T-cell (primary cell): Measurements from ENCODE around the gene OSBP. TPM values are rescaled to one million over a fixed set of nuclear protein-coding genes. Genes with fewer than 3 reads are reported as not detected.

Experiments
- ATAC-seq, 4 experiments: fragments of 200-7000 bp in 3 of 4; fragments of 150-1000 bp in 1 of 4; cut with Tn5 transposase; replicated peaks in 1 of 4; 1 replicate in 3 of 4; 2 replicates in 1 of 4; pipeline ENCODE4 v1.10.0; 2021; ENCODE audit warnings: moderate library complexity in 3 of 4, mild to moderate bottlenecking in 2 of 4, moderate number of reproducible peaks in 1 of 4
- CTCF ChIA-PET, 2 donors: fragments of 300-600 bp; sonication (Branson Sonifier 250); formaldehyde crosslinking; loops; one replicate each; lab custom pipeline; 2022; ENCODE audit warnings: antibody characterized with exemption in 2 of 2; lab: Charles Lee
- POLR2A ChIA-PET, 2 donors: fragments of 300-600 bp; sonication (Branson Sonifier 250); formaldehyde crosslinking; loops; one replicate each; lab custom pipeline; 2022; ENCODE audit warnings: antibody characterized with exemption in 2 of 2; lab: Charles Lee
- DNase-seq, 35 experiments: peaks; one replicate each; pipeline versions ENCODE4 v3.0.0 to v3.0.0-alpha.2; 2013 to 2023
- H3K27ac ChIP-seq: one replicate; pipeline ENCODE4 v1.5.1; 2013; ENCODE audit warnings: low read length
- H3K27me3 ChIP-seq, 2 experiments: replicated peaks in 1 of 2; 1 replicate in 1 of 2; 2 replicates in 1 of 2; pipeline versions ENCODE4 v1.6.1 to v1.7.0; 2013; ENCODE audit warnings: low read length in 1 of 2, mixed read lengths in 1 of 2; ENCODE audit not compliant: control insufficient read depth in 2 of 2, insufficient read depth in 2 of 2; ENCODE audit errors: extremely low read depth in 1 of 2
- H3K36me3 ChIP-seq, 2 donors: 1 replicate in 1 of 2; 2 replicates in 1 of 2; pipeline versions ENCODE4 v1.6.1 to v1.7.0; 2013; ENCODE audit warnings: low read length in 1 of 2; ENCODE audit not compliant: control insufficient read depth in 2 of 2, insufficient read depth in 1 of 2; ENCODE audit errors: extremely low read depth in 1 of 2
- H3K4me1 ChIP-seq, 2 experiments: 1 replicate in 1 of 2; 2 replicates in 1 of 2; pipeline versions ENCODE4 v1.6.1 to v1.7.0; 2013; ENCODE audit warnings: low read length in 2 of 2, mixed read lengths in 1 of 2; ENCODE audit not compliant: insufficient read depth in 2 of 2, control insufficient read depth in 1 of 2; ENCODE audit errors: extremely low read depth in 1 of 2
- H3K4me3 ChIP-seq, 2 donors: 1 replicate in 1 of 2; 2 replicates in 1 of 2; pipeline versions ENCODE4 v1.5.1 to v1.7.0; 2013; ENCODE audit warnings: mild to moderate bottlenecking in 2 of 2, low read length in 1 of 2, moderate library complexity in 1 of 2; ENCODE audit not compliant: control insufficient read depth in 1 of 2; ENCODE audit errors: extremely low read depth in 1 of 2
- H3K9me3 ChIP-seq: 2 replicates; pipeline ENCODE4 v1.7.0; 2013
- H3K27ac Mint-ChIP-seq, 2 donors: one replicate each; pipeline ENCODE4 v1.8.0; 2020 to 2021; ENCODE audit warnings: mild to moderate bottlenecking in 2 of 2, mixed read lengths in 2 of 2
- H3K27me3 Mint-ChIP-seq, 2 donors: one replicate each; pipeline ENCODE4 v1.8.0; 2021 to 2022; ENCODE audit warnings: mixed read lengths in 2 of 2
- H3K36me3 Mint-ChIP-seq: one replicate; pipeline ENCODE4 v1.8.0; 2021; ENCODE audit warnings: mixed read lengths
- H3K4me1 Mint-ChIP-seq, 3 donors: one replicate each; pipeline ENCODE4 v1.8.0; 2020 to 2022; ENCODE audit warnings: mixed read lengths in 3 of 3, mild to moderate bottlenecking in 1 of 3
- H3K4me3 Mint-ChIP-seq, 3 donors: one replicate each; pipeline ENCODE4 v1.8.0; 2020 to 2022; ENCODE audit warnings: mild to moderate bottlenecking in 3 of 3, mixed read lengths in 3 of 3, moderate library complexity in 3 of 3
- H3K9me3 Mint-ChIP-seq, 3 donors: one replicate each; pipeline ENCODE4 v1.8.0; 2020 to 2022; ENCODE audit warnings: mixed read lengths in 3 of 3
- WGBS: methylation state at CpG from one replicate; pipeline ENCODE4 v1.1.5; 2013; ENCODE audit warnings: missing lambda C conversion rate; ENCODE audit not compliant: insufficient coverage; 5-methylcytosine and 5-hydroxymethylcytosine counted together
- total RNA-seq, 35 experiments: library from RNA in 6 of 35; stranded (reverse) in 6 of 35; fragments of 120-200 nt in 1 of 35; gene quantifications; one replicate each; pipeline versions ENCODE4 v1.2.1 to v1.2.4 and lab custom pipeline; 2013 to 2026

OSBP gene
- total RNA-seq, 5 donors from 2014 or later (not counting 1 experiment from before 2014, with no cell fraction given) = 44.0 to 59.0 (median 46.2) TPM

DNA sequence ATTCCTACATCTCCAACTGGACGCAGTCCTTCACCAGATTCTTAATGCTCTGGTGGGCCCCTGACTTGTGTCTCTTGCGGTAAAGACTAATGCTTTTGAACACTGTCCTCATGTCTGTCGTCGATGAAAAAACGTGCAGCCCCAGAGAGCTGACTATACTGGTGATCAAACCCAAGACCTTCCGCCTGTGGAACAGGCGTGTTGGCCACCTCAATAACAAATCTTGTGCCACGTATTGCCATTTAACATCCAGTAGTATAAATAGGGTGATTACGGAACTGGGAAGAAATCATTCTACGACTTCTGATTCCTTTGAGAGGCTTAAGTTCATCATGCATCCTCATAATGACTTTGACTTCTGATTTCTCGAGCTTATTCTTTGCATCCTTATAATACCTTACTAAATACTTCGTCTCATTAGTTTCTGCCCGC is 58.6 kb downstream of the OSBP start:
- H3K4me3 Mint-ChIP-seq = peak overlapping the region; percentile 53 to 79 (median 61)
- no peaks in the 10 kb centered on the region for H3K9me3 Mint-ChIP-seq
- H3K27me3 ChIP-seq = peaks cover 2 to 8% of the 10 kb centered on the region in 2 experiments
- H3K4me3 ChIP-seq = peak overlapping the region in 1 of 2 donors; percentile 34
- WGBS = 38% methylated on average over 3 of the region's 13 CpGs
- ChIA-PET POLR2A (interaction anchor here in 1 of 2 donors (0.6 kb wide), 1 partner anchor 73 kb away, joined by 3 read pairs; no protein-coding TSS in a partner anchor), CTCF (interaction anchor here (0.6 kb wide), 2 partner anchors 112 to 197 kb away, joined by 3 to 5 read pairs; no protein-coding TSS in a partner anchor)
- DNase-seq = peak in 2 of 35 experiments; percentile 19 to 39
- H3K27ac Mint-ChIP-seq = peak overlapping the region; percentile 61 to 71
- H3K9me3 ChIP-seq = no peaks in the 10 kb centered on the region
- no peak overlapping the region for H3K27ac ChIP-seq
- H3K36me3 ChIP-seq = no peaks in the 10 kb centered on the region
- H3K4me1 Mint-ChIP-seq = peaks cover 46 to 55% (median 46%) of the 10 kb centered on the region in 3 donors
- no peak for ATAC-seq
- peaks cover 10 to 41% of the 10 kb centered on the region in 2 experiments for H3K4me1 ChIP-seq
- H3K27me3 Mint-ChIP-seq = peaks cover 0 to 4% of the 10 kb centered on the region in 2 donors
- no peaks in the 10 kb centered on the region for H3K36me3 Mint-ChIP-seq

DNA sequence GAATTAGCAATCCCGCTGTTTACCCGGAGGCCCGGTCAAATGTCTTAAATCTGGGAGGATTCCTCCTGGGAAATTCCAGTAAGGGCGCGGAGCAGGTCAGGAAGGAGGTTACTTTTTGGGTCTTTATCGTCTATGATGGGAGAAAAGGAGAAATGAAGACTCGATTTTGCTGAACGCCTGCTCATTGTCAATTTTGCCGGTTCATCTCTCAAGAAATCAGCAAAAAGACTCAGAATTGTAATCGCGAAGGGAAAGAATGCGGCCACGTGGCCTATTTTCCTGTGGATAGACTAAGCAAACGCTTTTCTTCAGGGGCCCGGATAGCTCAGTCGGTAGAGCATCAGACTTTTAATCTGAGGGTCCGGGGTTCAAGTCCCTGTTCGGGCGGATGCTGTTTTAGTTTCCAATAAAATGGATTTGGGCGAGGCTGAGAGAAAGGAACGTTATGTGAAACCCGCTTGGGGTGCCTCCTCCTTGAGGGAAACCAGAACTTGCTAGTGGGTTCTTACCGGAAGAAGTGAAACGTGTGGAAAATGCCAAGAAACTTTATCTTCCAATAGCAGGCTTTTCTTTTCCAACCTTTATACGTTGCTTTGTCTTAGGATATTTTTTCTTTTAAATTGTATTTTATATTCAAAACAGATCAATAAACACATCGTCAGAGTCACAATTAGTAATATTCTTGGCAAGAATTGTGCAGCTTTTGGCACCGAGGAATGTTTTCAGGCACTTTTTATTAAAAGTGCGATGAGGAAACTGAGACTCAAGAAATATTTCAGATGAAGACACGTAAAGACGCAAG is 59.3 kb downstream of the OSBP start:
- Histone ChIP-seq H3K27me3 (peaks cover 2 to 8% of the 10 kb centered on the region in 2 experiments), H3K4me3 (peak overlapping the region; percentile 34 to 52), H3K4me1 (peaks cover 14 to 39% of the 10 kb centered on the region in 2 experiments), H3K36me3 (no peaks in the 10 kb centered on the region), H3K9me3 (no peaks in the 10 kb centered on the region), H3K27ac (no peak overlapping the region)
- H3K9me3 Mint-ChIP-seq = no peaks in the 10 kb centered on the region
- H3K27me3 Mint-ChIP-seq = peaks cover 0 to 4% of the 10 kb centered on the region in 2 donors
- ATAC-seq (peak in 1 of 4 experiments; percentile 18), DNase-seq (peak in 34 of 35 experiments; percentile 16 to 74 (median 48))
- CTCF ChIA-PET = interaction anchor here (0.6 kb wide), 2 partner anchors 47 to 198 kb away, joined by 3 to 14 read pairs; no protein-coding TSS in a partner anchor
- H3K36me3 Mint-ChIP-seq = no peaks in the 10 kb centered on the region
- POLR2A ChIA-PET = no interaction called here
- peaks cover 46 to 55% (median 47%) of the 10 kb centered on the region in 3 donors for H3K4me1 Mint-ChIP-seq
- H3K27ac Mint-ChIP-seq = peak overlapping the region; percentile 66 to 76
- WGBS = 11% methylated on average over 24 of the region's 30 CpGs
- H3K4me3 Mint-ChIP-seq = peak overlapping the region; percentile 61 to 79 (median 65)

DNA sequence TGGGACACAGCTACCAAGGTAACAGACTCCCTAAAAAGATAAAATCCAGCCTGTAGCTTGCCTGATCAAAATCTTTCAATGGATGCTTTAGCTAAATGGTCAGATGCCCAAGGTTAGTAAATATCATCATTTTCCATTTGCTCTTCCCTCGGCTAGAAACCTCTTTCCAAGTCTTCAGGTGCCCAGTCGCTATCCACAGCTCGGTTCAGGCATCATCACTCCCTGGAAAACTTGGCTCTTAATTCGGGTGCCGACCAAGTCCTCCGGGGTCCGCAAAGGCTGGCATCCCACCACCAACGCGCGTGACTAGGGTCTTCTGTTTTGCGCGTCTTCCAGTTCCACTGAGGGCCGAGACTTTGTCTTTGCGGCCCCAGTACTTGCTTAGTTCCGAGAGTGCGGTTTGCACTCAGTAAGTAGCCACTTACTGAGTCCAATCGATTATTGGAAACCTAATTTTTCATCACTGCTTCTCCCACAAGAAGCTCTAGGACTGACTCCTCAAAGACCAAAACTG is 59.9 kb downstream of the OSBP start:
- Mint-ChIP-seq H3K4me1 (peaks cover 48 to 55% (median 48%) of the 10 kb centered on the region in 3 donors), H3K36me3 (peaks cover under 1% of the 10 kb centered on the region), H3K27me3 (peaks cover 0 to 9% of the 10 kb centered on the region in 2 donors), H3K27ac (peak overlapping the region; percentile 66 to 76), H3K4me3 (peak overlapping the region; percentile 61 to 79 (median 65)), H3K9me3 (no peaks in the 10 kb centered on the region)
- Histone ChIP-seq H3K27ac (no peak overlapping the region), H3K9me3 (no peaks in the 10 kb centered on the region), H3K4me3 (peak overlapping the region; percentile 25 to 52), H3K36me3 (no peaks in the 10 kb centered on the region), H3K4me1 (peaks cover 15 to 41% of the 10 kb centered on the region in 2 experiments), H3K27me3 (peaks cover 2 to 8% of the 10 kb centered on the region in 2 experiments)
- ChIA-PET CTCF (interaction anchor here in 1 of 2 donors (0.6 kb wide), 1 partner anchor 48 kb away, joined by 14 read pairs; no protein-coding TSS in a partner anchor), POLR2A (interaction anchor here in 1 of 2 donors (0.6 kb wide), 1 partner anchor 110 kb away, joined by 3 read pairs; no protein-coding TSS in a partner anchor)
- DNase-seq (no peak), ATAC-seq (no peak)
- 26% methylated on average over 16 of the region's 17 CpGs for WGBS

DNA sequence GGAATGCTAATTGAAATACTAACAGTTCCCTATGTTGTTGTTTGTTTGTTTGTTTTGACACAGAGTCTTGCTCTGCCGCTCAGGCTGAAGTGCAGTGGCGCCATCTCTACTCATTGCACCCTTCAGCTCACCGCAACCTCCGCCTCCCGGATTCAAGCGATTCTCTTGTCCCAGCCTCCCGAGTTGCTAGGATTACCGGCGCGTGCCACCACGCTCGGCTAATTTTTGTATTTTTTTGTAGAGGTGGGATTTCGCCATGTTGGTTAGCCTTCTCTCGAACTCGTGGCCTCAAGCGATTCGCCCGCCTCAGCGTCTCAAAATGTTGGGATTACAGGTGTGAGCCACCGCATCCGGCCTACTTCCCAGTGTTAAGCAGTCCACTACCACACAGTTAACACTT is 62.3 kb downstream of the OSBP start:
- 92% methylated on average over 12 of the region's 21 CpGs for WGBS
- ATAC-seq (no peak), DNase-seq (no peak)
- H3K4me1 ChIP-seq = peaks cover 13 to 38% of the 10 kb centered on the region in 2 experiments
- peaks cover 44 to 50% (median 45%) of the 10 kb centered on the region in 3 donors for H3K4me1 Mint-ChIP-seq
- H3K4me3 ChIP-seq = no peak overlapping the region
- peaks cover 3% of the 10 kb centered on the region for H3K36me3 Mint-ChIP-seq
- H3K27me3 Mint-ChIP-seq = peaks cover 0 to 7% of the 10 kb centered on the region in 2 donors
- H3K9me3 ChIP-seq = no peaks in the 10 kb centered on the region
- peaks cover 2 to 8% of the 10 kb centered on the region in 2 experiments for H3K27me3 ChIP-seq
- no peaks in the 10 kb centered on the region for H3K36me3 ChIP-seq
- H3K27ac ChIP-seq = no peak overlapping the region
- no peaks in the 10 kb centered on the region for H3K9me3 Mint-ChIP-seq
- H3K4me3 Mint-ChIP-seq = no peak overlapping the region
- POLR2A ChIA-PET = no interaction called here
- CTCF ChIA-PET = no interaction called here
- no peak overlapping the region for H3K27ac Mint-ChIP-seq

DNA sequence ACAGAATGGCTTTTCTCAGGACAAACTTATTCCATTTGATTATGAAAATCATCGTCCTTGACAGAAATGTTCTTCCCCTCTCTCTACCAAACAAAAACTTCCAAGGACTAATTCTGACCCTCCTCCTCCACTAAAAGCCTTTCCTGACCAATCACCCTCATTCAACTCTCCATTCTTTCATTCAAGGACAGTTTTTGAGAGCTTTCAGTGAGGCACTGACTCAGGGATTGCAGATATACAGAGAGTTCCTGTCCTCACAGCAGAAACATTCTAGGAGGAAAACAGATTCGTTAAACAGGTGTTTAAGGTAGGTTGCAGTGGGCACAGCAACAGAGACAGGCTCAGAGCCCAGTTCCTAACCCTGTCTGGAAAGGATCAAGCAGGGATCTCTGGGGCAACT is 62.7 kb downstream of the OSBP start:
- Mint-ChIP-seq H3K4me3 (peak overlapping the region in 2 of 3 donors; percentile 2 to 53), H3K27ac (peak overlapping the region in 1 of 2 donors; percentile 68), H3K4me1 (peaks cover 39 to 47% (median 44%) of the 10 kb centered on the region in 3 donors), H3K36me3 (peaks cover 3% of the 10 kb centered on the region), H3K9me3 (no peaks in the 10 kb centered on the region), H3K27me3 (peaks cover 0 to 7% of the 10 kb centered on the region in 2 donors)
- Histone ChIP-seq H3K4me1 (peaks cover 13 to 38% of the 10 kb centered on the region in 2 experiments), H3K27me3 (peaks cover 2 to 8% of the 10 kb centered on the region in 2 experiments), H3K9me3 (no peaks in the 10 kb centered on the region), H3K27ac (no peak overlapping the region), H3K4me3 (no peak overlapping the region), H3K36me3 (no peaks in the 10 kb centered on the region)
- CTCF ChIA-PET = no interaction called here
- 80% methylated on average over 1 of the region's 2 CpGs for WGBS
- ATAC-seq (no peak), DNase-seq (no peak)
- POLR2A ChIA-PET = interaction anchor here in 1 of 2 donors (0.6 kb wide), 1 partner anchor 241 kb away, joined by 5 read pairs; no protein-coding TSS in a partner anchor
